Measurements from ENCODE around the gene CCDC60. TPM values are rescaled to one million over a fixed set of nuclear protein-coding genes. Genes with fewer than 3 reads are reported as not detected.

The CCDC60 gene
- total RNA-seq, 1 experiment from 2014 or later = not detected

DNA sequence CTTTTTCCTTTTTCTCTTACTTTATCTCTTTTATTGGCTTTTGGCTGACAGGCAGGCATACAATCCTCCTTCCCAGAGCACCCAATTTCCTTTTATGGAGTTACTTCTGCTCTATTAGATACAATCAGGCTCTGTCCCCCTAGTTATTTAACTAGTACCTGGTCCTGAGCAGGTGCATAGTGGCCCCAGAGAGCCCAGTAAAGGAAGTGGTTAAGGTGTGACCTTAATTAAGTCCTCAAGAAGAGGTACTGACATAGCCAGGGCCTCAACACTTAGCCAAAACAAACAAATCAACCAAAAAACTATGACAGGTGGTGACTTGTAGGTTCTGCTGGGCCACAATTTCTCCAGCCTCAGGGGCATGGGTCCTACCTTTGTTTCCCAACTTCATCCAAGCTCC, 82.9 kb downstream of the CCDC60 start:
- CTCF ChIA-PET = no interaction called here
- TF ChIP-seq, protein P1, sequence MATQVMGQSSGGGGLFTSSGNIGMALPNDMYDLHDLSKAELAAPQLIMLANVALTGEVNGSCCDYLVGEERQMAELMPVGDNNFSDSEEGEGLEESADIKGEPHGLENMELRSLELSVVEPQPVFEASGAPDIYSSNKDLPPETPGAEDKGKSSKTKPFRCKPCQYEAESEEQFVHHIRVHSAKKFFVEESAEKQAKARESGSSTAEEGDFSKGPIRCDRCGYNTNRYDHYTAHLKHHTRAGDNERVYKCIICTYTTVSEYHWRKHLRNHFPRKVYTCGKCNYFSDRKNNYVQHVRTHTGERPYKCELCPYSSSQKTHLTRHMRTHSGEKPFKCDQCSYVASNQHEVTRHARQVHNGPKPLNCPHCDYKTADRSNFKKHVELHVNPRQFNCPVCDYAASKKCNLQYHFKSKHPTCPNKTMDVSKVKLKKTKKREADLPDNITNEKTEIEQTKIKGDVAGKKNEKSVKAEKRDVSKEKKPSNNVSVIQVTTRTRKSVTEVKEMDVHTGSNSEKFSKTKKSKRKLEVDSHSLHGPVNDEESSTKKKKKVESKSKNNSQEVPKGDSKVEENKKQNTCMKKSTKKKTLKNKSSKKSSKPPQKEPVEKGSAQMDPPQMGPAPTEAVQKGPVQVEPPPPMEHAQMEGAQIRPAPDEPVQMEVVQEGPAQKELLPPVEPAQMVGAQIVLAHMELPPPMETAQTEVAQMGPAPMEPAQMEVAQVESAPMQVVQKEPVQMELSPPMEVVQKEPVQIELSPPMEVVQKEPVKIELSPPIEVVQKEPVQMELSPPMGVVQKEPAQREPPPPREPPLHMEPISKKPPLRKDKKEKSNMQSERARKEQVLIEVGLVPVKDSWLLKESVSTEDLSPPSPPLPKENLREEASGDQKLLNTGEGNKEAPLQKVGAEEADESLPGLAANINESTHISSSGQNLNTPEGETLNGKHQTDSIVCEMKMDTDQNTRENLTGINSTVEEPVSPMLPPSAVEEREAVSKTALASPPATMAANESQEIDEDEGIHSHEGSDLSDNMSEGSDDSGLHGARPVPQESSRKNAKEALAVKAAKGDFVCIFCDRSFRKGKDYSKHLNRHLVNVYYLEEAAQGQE (IDR thresholded peaks at IDR 0.05; ENCODE audit: low read depth) = no peak
- TF ChIP-seq SP1 (IDR thresholded peaks at IDR 0.05; ENCODE audit: low read depth) (no peak), EGR1 (IDR thresholded peaks at IDR 0.05; ENCODE audit: low read depth) (no peak), FOSL1 (IDR thresholded peaks at IDR 0.05; ENCODE audit: low read depth) (no peak)
- TF ChIP-seq, protein P2, sequence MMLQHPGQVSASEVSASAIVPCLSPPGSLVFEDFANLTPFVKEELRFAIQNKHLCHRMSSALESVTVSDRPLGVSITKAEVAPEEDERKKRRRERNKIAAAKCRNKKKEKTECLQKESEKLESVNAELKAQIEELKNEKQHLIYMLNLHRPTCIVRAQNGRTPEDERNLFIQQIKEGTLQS (IDR thresholded peaks at IDR 0.05) = no peak

DNA sequence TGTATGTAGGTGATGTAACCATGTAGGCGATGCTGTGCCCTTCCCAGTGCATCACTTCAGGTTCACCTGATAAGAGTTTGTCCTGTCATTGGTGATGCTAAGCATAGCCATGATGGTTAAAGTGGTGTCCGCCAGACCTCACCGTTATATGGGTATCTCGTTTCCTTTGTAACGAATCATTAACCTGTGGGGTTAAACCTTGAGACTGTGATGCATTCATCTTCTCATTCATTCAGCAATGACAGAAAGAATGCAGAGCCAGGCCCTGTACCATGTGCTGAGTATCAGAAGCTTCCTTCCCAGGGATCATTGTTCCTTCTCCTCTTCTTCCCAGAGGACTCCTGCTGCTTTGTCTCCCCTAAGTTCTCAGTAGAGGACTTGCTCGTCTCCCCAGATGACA, 84.9 kb downstream of the CCDC60 start:
- ChIA-PET RAD21 (ENCODE audit: low non-redundant PET in 1 of 2, low total read pairs in 2 of 2, uncharacterized antibody in 2 of 2, unreplicated experiment in 2 of 2) (no interaction called here), POLR2A (no interaction called here), CTCF (no interaction called here)
- H3K79me2 ChIP-seq (ENCODE audit: insufficient read depth, low read length) = no peaks in the 10 kb centered on the region
- H3K4me3 ChIP-seq (replicated peaks in 1 of 2; ENCODE audit: low read depth in 1 of 2, low read length in 2 of 2) = no peak overlapping the region
- H3K27me3 ChIP-seq (ENCODE audit: insufficient read depth, low read length) = peaks cover 26% of the 10 kb centered on the region; the same call in 1 of the 2 replicates
- H3K27ac ChIP-seq (ENCODE audit: low read depth, low read length) = no peak overlapping the region
- H3K4me1 ChIP-seq (ENCODE audit: control insufficient read depth in 1 of 2, insufficient read depth in 2 of 2, low read length in 2 of 2) = no peaks in the 10 kb centered on the region
- H3K9me3 ChIP-seq (ENCODE audit: control insufficient read depth in 1 of 2, insufficient read depth in 1 of 2, low read depth in 1 of 2, low read length in 2 of 2) = no peaks in the 10 kb centered on the region
- H3K4me2 ChIP-seq (ENCODE audit: low read length) = no peak overlapping the region
- no peak for TF ChIP-seq YY1 (IDR thresholded peaks at IDR 0.05; ENCODE audit: extremely low read depth, insufficient replicate concordance, low read depth, low read length)
- no peak for TF ChIP-seq SIN3A (IDR thresholded peaks at IDR 0.05; ENCODE audit: low read depth)
- no peak for TF ChIP-seq SP1 (IDR thresholded peaks at IDR 0.05; ENCODE audit: low read depth)
- no peak for TF ChIP-seq CBX3 (IDR thresholded peaks at IDR 0.05; ENCODE audit: low read depth)
- no TSS peak for BruUV-seq (replicated peaks)
- ATAC-seq (no peak), DNase-seq (ENCODE audit: low read depth, low spot score) (no peak)
- intact Hi-C loops (cut with micrococcal nuclease) = no loop called here
- no peaks in the 10 kb centered on the region for H4K20me1 ChIP-seq (ENCODE audit: insufficient read depth)
- no peak overlapping the region for H2AFZ ChIP-seq (ENCODE audit: low read depth, low read length, poor library complexity, severe bottlenecking)
- H3K9ac ChIP-seq (ENCODE audit: low read length) = no peak overlapping the region
- H3K36me3 ChIP-seq (ENCODE audit: control insufficient read depth in 1 of 2, insufficient read depth in 2 of 2, low read length in 2 of 2) = no peaks in the 10 kb centered on the region
- H3K9me2 ChIP-seq (ENCODE audit: insufficient read depth) = no peaks in the 10 kb centered on the region

More for the DNA sequence above, 82.9 kb downstream of the CCDC60 start:
- Histone ChIP-seq H2AFZ (ENCODE audit: low read depth, low read length, poor library complexity, severe bottlenecking) (no peak overlapping the region), H3K27ac (ENCODE audit: low read depth, low read length) (no peak overlapping the region), H3K36me3 (ENCODE audit: control insufficient read depth in 1 of 2, insufficient read depth in 2 of 2, low read length in 2 of 2) (no peaks in the 10 kb centered on the region), H3K27me3 (ENCODE audit: insufficient read depth, low read length) (peaks cover 26% of the 10 kb centered on the region; the same call in 1 of the 2 replicates), H4K20me1 (ENCODE audit: insufficient read depth) (no peaks in the 10 kb centered on the region), H3K9me3 (ENCODE audit: control insufficient read depth in 1 of 2, insufficient read depth in 1 of 2, low read depth in 1 of 2, low read length in 2 of 2) (no peaks in the 10 kb centered on the region), H3K9me2 (ENCODE audit: insufficient read depth) (no peaks in the 10 kb centered on the region), H3K4me2 (ENCODE audit: low read length) (no peak overlapping the region), H3K9ac (ENCODE audit: low read length) (no peak overlapping the region), H3K4me1 (ENCODE audit: control insufficient read depth in 1 of 2, insufficient read depth in 2 of 2, low read length in 2 of 2) (no peaks in the 10 kb centered on the region), H3K79me2 (ENCODE audit: insufficient read depth, low read length) (no peaks in the 10 kb centered on the region), H3K4me3 (replicated peaks in 1 of 2; ENCODE audit: low read depth in 1 of 2, low read length in 2 of 2) (no peak overlapping the region)
- ChIA-PET POLR2A (no interaction called here), RAD21 (ENCODE audit: low non-redundant PET in 1 of 2, low total read pairs in 2 of 2, uncharacterized antibody in 2 of 2, unreplicated experiment in 2 of 2) (interaction anchor here in 1 of 2 experiments (0.7 kb wide), 1 partner anchor 84 kb away, joined by 3 read pairs; no protein-coding TSS in a partner anchor)
- no TSS peak for BruUV-seq (replicated peaks)
- no peak for ATAC-seq
- no peak for DNase-seq (ENCODE audit: low read depth, low spot score)
- intact Hi-C loops (cut with micrococcal nuclease) = no loop called here

Data from HCT116 (cell line).